ENCODE results near the gene DCXR. TPM values are rescaled to one million over a fixed set of nuclear protein-coding genes. Genes with fewer than 3 reads are reported as not detected.
A peak's percentile ranks its signal among the peaks of the same experiment; 100 is the strongest.

DCXR gene
- total and polyA plus RNA-seq, 2 of the 13 experiments (the other 11 are each of a cell fraction or from before 2014, with no cell fraction given): 287 to 311 TPM

GRCh38 chr17:81993729-81994592 is 43.5 kb downstream of the DCXR start (continued):
- TF ChIP-seq ZNF512 (CRISPR knock-in tag; IDR thresholded peaks at IDR 0.05) (peak; percentile 73; the same call in 1 of the 2 replicates), ZNF3 (CRISPR knock-in tag; IDR thresholded peaks at IDR 0.05) (0 out of 2 replicates have a peak, but pooled peaks have one; percentile 4), DPF2 (CRISPR knock-in tag; IDR thresholded peaks at IDR 0.05; ENCODE audit: borderline replicate concordance, low read depth) (no peak), JARID2 (CRISPR knock-in tag; IDR thresholded peaks at IDR 0.05; ENCODE audit: insufficient replicate concordance) (peak; percentile 94), SP5 (CRISPR knock-in tag; IDR thresholded peaks at IDR 0.05; ENCODE audit: borderline replicate concordance, low read depth) (peak; percentile 56; the same call in 1 of the 2 replicates), PRMT3 (CRISPR knock-in tag; IDR thresholded peaks at IDR 0.05; ENCODE audit: borderline replicate concordance, low read depth) (peak; percentile 7; the same call in 1 of the 2 replicates), HOXA5 (CRISPR knock-in tag; IDR thresholded peaks at IDR 0.05) (peak; percentile 55), ZC3H4 (CRISPR knock-in tag; IDR thresholded peaks at IDR 0.05; ENCODE audit: borderline replicate concordance) (peak; percentile 98), NFE2L1 (CRISPR knock-in tag; IDR thresholded peaks at IDR 0.05; ENCODE audit: borderline replicate concordance) (peak; percentile 24; the same call in 1 of the 2 replicates), SIX4 (CRISPR knock-in tag; IDR thresholded peaks at IDR 0.05) (peak; percentile 64; the same call in 1 of the 2 replicates), ZNF784 (CRISPR knock-in tag; IDR thresholded peaks at IDR 0.05; ENCODE audit: borderline replicate concordance) (no peak), ZNF687 (CRISPR knock-in tag; IDR thresholded peaks at IDR 0.05) (peak; percentile 88), HNRNPL (IDR thresholded peaks at IDR 0.05; ENCODE audit: low read depth, low read length) (peak; percentile 96), PITX1 (CRISPR knock-in tag; IDR thresholded peaks at IDR 0.05) (peak; percentile 48), TEAD3 (CRISPR knock-in tag; optimal IDR thresholded peaks at IDR 0.05; ENCODE audit: borderline replicate concordance) (no peak), NR2F6 (IDR thresholded peaks at IDR 0.05) (no peak; the same call in none of the 2 replicates), NR2F6 (CRISPR knock-in tag; IDR thresholded peaks at IDR 0.05) (peak; percentile 44), CAMTA2 (CRISPR knock-in tag; IDR thresholded peaks at IDR 0.05; ENCODE audit: borderline replicate concordance) (no peak; the same call in 1 of the 2 replicates), ZNF782 (CRISPR knock-in tag; IDR thresholded peaks at IDR 0.05; ENCODE audit: borderline replicate concordance) (peak; percentile 66; the same call in 1 of the 2 replicates)
